ENCODE data around the gene AREG.

AREG gene

GRCh38 chr4:74439952-74440351, 5.0 kb upstream of the AREG start:
- H3K27me3 ChIP-seq (ENCODE audit: insufficient read depth, low read length, poor library complexity, severe bottlenecking): no peaks in the 10 kb centered on the region
- TF ChIP-seq CTCF (conservative IDR thresholded peaks at IDR 0.05; ENCODE audit: low read length) (no peak), EZH2phosphoT487 (IDR thresholded peaks at IDR 0.05; ENCODE audit: borderline replicate concordance) (no peak)
- H3K4me3 ChIP-seq (ENCODE audit: low read length, poor library complexity, severe bottlenecking): no peak overlapping the region
- no peaks in the 10 kb centered on the region for H3K9me2 ChIP-seq (replicated peaks; ENCODE audit: low read depth, low read length)
- H4K20me1 ChIP-seq (ENCODE audit: insufficient read depth, low read length, poor library complexity, severe bottlenecking): no peaks in the 10 kb centered on the region
- H3K4me1 ChIP-seq (ENCODE audit: insufficient read depth, low read length, poor library complexity, severe bottlenecking): no peaks in the 10 kb centered on the region
- H3K9ac ChIP-seq (ENCODE audit: low read depth, low read length, poor library complexity, severe bottlenecking): no peak overlapping the region
- H2AFZ ChIP-seq (ENCODE audit: low read length): no peak overlapping the region
- H3K79me2 ChIP-seq (ENCODE audit: insufficient read depth, low read length): no peaks in the 10 kb centered on the region
- H3K9me3 ChIP-seq (ENCODE audit: insufficient read depth, low read depth, low read length): no peaks in the 10 kb centered on the region
- no peaks in the 10 kb centered on the region for H3K36me3 ChIP-seq (ENCODE audit: insufficient read depth, low read length)
- H3F3A ChIP-seq (ENCODE audit: low read depth): no peaks in the 10 kb centered on the region
- H3K4me2 ChIP-seq (ENCODE audit: low read depth, low read length, poor library complexity, severe bottlenecking): no peak overlapping the region

GRCh38 chr4:74440356-74440755, 4.6 kb upstream of the AREG start:
- H3K27me3 ChIP-seq (ENCODE audit: insufficient read depth, low read length, poor library complexity, severe bottlenecking): no peaks in the 10 kb centered on the region
- no peaks in the 10 kb centered on the region for H3F3A ChIP-seq (ENCODE audit: low read depth)
- H3K36me3 ChIP-seq (ENCODE audit: insufficient read depth, low read length): no peaks in the 10 kb centered on the region
- H3K79me2 ChIP-seq (ENCODE audit: insufficient read depth, low read length): no peaks in the 10 kb centered on the region
- no peak overlapping the region for H3K9ac ChIP-seq (ENCODE audit: low read depth, low read length, poor library complexity, severe bottlenecking)
- H3K9me2 ChIP-seq (replicated peaks; ENCODE audit: low read depth, low read length): no peaks in the 10 kb centered on the region
- TF ChIP-seq CTCF (conservative IDR thresholded peaks at IDR 0.05; ENCODE audit: low read length) (no peak), EZH2phosphoT487 (IDR thresholded peaks at IDR 0.05; ENCODE audit: borderline replicate concordance) (no peak)
- H3K4me1 ChIP-seq (ENCODE audit: insufficient read depth, low read length, poor library complexity, severe bottlenecking): no peaks in the 10 kb centered on the region
- H3K4me3 ChIP-seq (ENCODE audit: low read length, poor library complexity, severe bottlenecking): no peak overlapping the region
- H3K9me3 ChIP-seq (ENCODE audit: insufficient read depth, low read depth, low read length): no peaks in the 10 kb centered on the region
- H4K20me1 ChIP-seq (ENCODE audit: insufficient read depth, low read length, poor library complexity, severe bottlenecking): no peaks in the 10 kb centered on the region
- no peak overlapping the region for H2AFZ ChIP-seq (ENCODE audit: low read length)
- H3K4me2 ChIP-seq (ENCODE audit: low read depth, low read length, poor library complexity, severe bottlenecking): no peak overlapping the region

- Histone ChIP-seq H2AFZ (ENCODE audit: low read length) (no peak overlapping the region), H3K9me2 (replicated peaks; ENCODE audit: low read depth, low read length) (no peaks in the 10 kb centered on the region), H3K79me2 (ENCODE audit: insufficient read depth, low read length) (no peaks in the 10 kb centered on the region), H3K4me1 (ENCODE audit: insufficient read depth, low read length, poor library complexity, severe bottlenecking) (no peaks in the 10 kb centered on the region), H3K9me3 (ENCODE audit: insufficient read depth, low read depth, low read length) (no peaks in the 10 kb centered on the region), H3K27me3 (ENCODE audit: insufficient read depth, low read length, poor library complexity, severe bottlenecking) (peaks cover 8% of the 10 kb centered on the region), H3K4me2 (ENCODE audit: low read depth, low read length, poor library complexity, severe bottlenecking) (no peak overlapping the region), H3K9ac (ENCODE audit: low read depth, low read length, poor library complexity, severe bottlenecking) (no peak overlapping the region), H3K4me3 (ENCODE audit: low read length, poor library complexity, severe bottlenecking) (no peak overlapping the region), H3F3A (ENCODE audit: low read depth) (no peaks in the 10 kb centered on the region), H4K20me1 (ENCODE audit: insufficient read depth, low read length, poor library complexity, severe bottlenecking) (no peaks in the 10 kb centered on the region), H3K36me3 (ENCODE audit: insufficient read depth, low read length) (no peaks in the 10 kb centered on the region)
- no peak for TF ChIP-seq EZH2phosphoT487 (IDR thresholded peaks at IDR 0.05; ENCODE audit: borderline replicate concordance)
- no peak for TF ChIP-seq CTCF (conservative IDR thresholded peaks at IDR 0.05; ENCODE audit: low read length)
Observed at GRCh38 chr4:74441744-74442143, 3.2 kb upstream of the AREG start.
